IMR-90 (cell line): ENCODE results near the gene UBE2K.
"Not testable (repeated sequence)": the region's sequence is repeated elsewhere in the genome, so short reads cannot be mapped to it uniquely, and the experiment has no call there.

ENCODE experiments used
- CTCF ChIP-seq: conservative IDR thresholded peaks from 2 replicates; pipeline ENCODE4 v1.5.1; 2012; ENCODE audit warnings: mild to moderate bottlenecking, low read depth, low read length, improper control_type of control experiment
- POLR2A ChIP-seq: IDR thresholded peaks from 2 replicates; pipeline ENCODE4 v1.6.1; 2012; ENCODE audit warnings: mild to moderate bottlenecking, low read depth, low read length
- RAD21 ChIP-seq: IDR thresholded peaks from 2 replicates; pipeline ENCODE4 v1.6.1; 2012; ENCODE audit warnings: low read length, improper control_type of control experiment
- USF2 ChIP-seq: fragments of 150-350 bp; IDR thresholded peaks from 2 replicates; pipeline ENCODE4 v1.6.1; 2017; ENCODE audit warnings: mild to moderate bottlenecking, antibody characterized with exemption, low read length, low read depth

- TF ChIP-seq CTCF, POLR2A, RAD21, USF2: not testable (repeated sequence)
Observed at GRCh38 chr4:39651586-39651985, 46.4 kb upstream of the UBE2K start.
